Trophoblast cell (in vitro differentiated cells and primary cell): Measurements from ENCODE around the gene INVS.
A peak's percentile ranks its signal among the peaks of the same experiment; 100 is the strongest.

Experiments
- DNase-seq, 2 donors: peaks; one replicate each; pipeline ENCODE4 v3.0.0-alpha.2; 2016
- H2AFZ ChIP-seq: 2 replicates; pipeline ENCODE4 v1.6.1; 2013; ENCODE audit warnings: low read length, moderate library complexity, mild to moderate bottlenecking; ENCODE audit not compliant: insufficient read depth, poor library complexity
- H2AK5ac ChIP-seq: 2 replicates; pipeline ENCODE4 v1.6.1; 2013; ENCODE audit warnings: mild to moderate bottlenecking, low read length
- H2BK120ac ChIP-seq: 2 replicates; pipeline ENCODE4 v1.6.1; 2013; ENCODE audit warnings: low read length, mild to moderate bottlenecking, moderate library complexity; ENCODE audit not compliant: insufficient read depth, poor library complexity
- H2BK12ac ChIP-seq: 2 replicates; pipeline ENCODE4 v1.6.1; 2013; ENCODE audit warnings: mild to moderate bottlenecking, low read length, moderate library complexity
- H2BK5ac ChIP-seq: 2 replicates; pipeline ENCODE4 v1.6.1; 2013; ENCODE audit warnings: low read length, low read depth, moderate library complexity, mild to moderate bottlenecking; ENCODE audit not compliant: poor library complexity
- H3K14ac ChIP-seq: 2 replicates; pipeline ENCODE4 v1.6.1; 2013; ENCODE audit warnings: mild to moderate bottlenecking, low read length
- H3K18ac ChIP-seq: 2 replicates; pipeline ENCODE4 v1.6.1; 2013; ENCODE audit warnings: mild to moderate bottlenecking, low read length
- H3K23ac ChIP-seq: 2 replicates; pipeline ENCODE4 v1.6.1; 2013; ENCODE audit warnings: low read length
- H3K27ac ChIP-seq: 2 replicates; pipeline ENCODE4 v1.5.1; 2013; ENCODE audit warnings: low read depth, mild to moderate bottlenecking, inconsistent platforms, low read length, moderate library complexity
- H3K27me3 ChIP-seq: 2 replicates; pipeline ENCODE4 v1.6.1; 2013; ENCODE audit warnings: inconsistent platforms, mild to moderate bottlenecking, low read length, moderate library complexity; ENCODE audit not compliant: insufficient read depth
- H3K36me3 ChIP-seq, 2 experiments: 1 replicate in 1 of 2; 2 replicates in 1 of 2; pipeline ENCODE4 v1.6.1; 2013; ENCODE audit warnings: low read length in 2 of 2, mild to moderate bottlenecking in 2 of 2, moderate library complexity in 1 of 2; ENCODE audit not compliant: insufficient read depth in 2 of 2, control insufficient read depth in 1 of 2
- H3K4ac ChIP-seq: 2 replicates; pipeline ENCODE4 v1.6.1; 2013; ENCODE audit warnings: low read depth, mild to moderate bottlenecking, low read length, moderate library complexity
- H3K4me1 ChIP-seq, 2 experiments: 1 replicate in 1 of 2; 2 replicates in 1 of 2; pipeline ENCODE4 v1.6.1; 2013; ENCODE audit warnings: low read length in 2 of 2, mild to moderate bottlenecking in 2 of 2, moderate library complexity in 1 of 2; ENCODE audit not compliant: insufficient read depth in 2 of 2, control insufficient read depth in 1 of 2
- H3K4me2 ChIP-seq: 2 replicates; pipeline ENCODE4 v1.6.1; 2013; ENCODE audit warnings: inconsistent platforms, mild to moderate bottlenecking, low read length, moderate library complexity
- H3K4me3 ChIP-seq: 2 replicates; pipeline ENCODE4 v1.5.1; 2013; ENCODE audit warnings: mild to moderate bottlenecking, low read depth, low read length, inconsistent platforms
- H3K79me1 ChIP-seq: one replicate; pipeline ENCODE4 v1.6.1; 2013; ENCODE audit warnings: low read length
- H3K79me2 ChIP-seq: 2 replicates; pipeline ENCODE4 v1.6.1; 2013; ENCODE audit warnings: low read length, mild to moderate bottlenecking; ENCODE audit not compliant: control insufficient read depth, insufficient read depth, poor library complexity
- H3K9ac ChIP-seq: 2 replicates; pipeline ENCODE4 v1.6.1; 2013; ENCODE audit warnings: mild to moderate bottlenecking, low read length
- H3K9me3 ChIP-seq: 2 replicates; pipeline ENCODE4 v1.6.1; 2013; ENCODE audit warnings: low read depth, mild to moderate bottlenecking, control low read depth, inconsistent platforms, low read length; ENCODE audit not compliant: insufficient read depth
- H4K12ac ChIP-seq: 2 replicates; pipeline ENCODE4 v1.6.1; 2013; ENCODE audit warnings: low read depth, mild to moderate bottlenecking, low read length, moderate library complexity
- H4K8ac ChIP-seq: 2 replicates; pipeline ENCODE4 v1.6.1; 2013; ENCODE audit warnings: low read depth, mild to moderate bottlenecking, low read length, moderate library complexity
- H4K91ac ChIP-seq: one replicate; pipeline ENCODE4 v1.6.1; 2013; ENCODE audit warnings: low read depth, mild to moderate bottlenecking, low read length, moderate library complexity
- WGBS: extraction: QIAGEN DNeasy Blood & Tissue Kit; methylation state at CpG from one replicate; pipeline ENCODE4 v1.1.7; 2013; ENCODE audit warnings: missing lambda C conversion rate; ENCODE audit not compliant: insufficient read length, insufficient coverage; ENCODE audit errors: extremely low coverage; 5-methylcytosine and 5-hydroxymethylcytosine counted together

Gene INVS

DNA sequence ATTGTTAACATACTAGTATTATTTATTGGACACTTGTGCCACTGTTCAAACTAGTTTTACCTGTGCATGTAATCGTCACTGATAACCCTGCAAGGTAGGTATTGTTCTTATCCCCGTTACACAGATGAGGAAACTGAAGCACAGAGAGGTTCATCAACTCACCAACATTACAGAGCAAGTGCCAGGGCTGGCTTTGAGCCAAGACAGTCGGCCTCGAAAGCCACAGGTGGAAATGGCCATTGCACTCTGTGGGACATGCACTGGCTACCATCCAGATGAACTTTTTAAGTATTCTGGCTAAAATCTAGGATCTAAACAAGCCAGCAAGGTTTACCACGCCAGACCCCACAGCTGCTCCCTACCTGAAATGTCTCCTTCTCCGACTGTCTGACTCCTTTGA is 195.8 kb downstream of the INVS start:
- H3K9ac ChIP-seq: no peak overlapping the region
- no peak overlapping the region for H3K14ac ChIP-seq
- no peak overlapping the region for H3K4me3 ChIP-seq
- no peaks in the 10 kb centered on the region for H3K9me3 ChIP-seq
- no peaks in the 10 kb centered on the region for H3K79me2 ChIP-seq
- H3K18ac ChIP-seq: no peak overlapping the region
- no peak overlapping the region for H3K27ac ChIP-seq
- no peak overlapping the region for H3K4ac ChIP-seq
- no peak overlapping the region for H4K12ac ChIP-seq
- H3K23ac ChIP-seq: no peak overlapping the region
- WGBS: no CpG with 5 or more reads among the region's 6 CpGs
- H3K36me3 ChIP-seq: peaks cover 16 to 40% of the 10 kb centered on the region in 2 experiments
- no peak for DNase-seq
- no peak overlapping the region for H4K91ac ChIP-seq
- H3K4me2 ChIP-seq: no peak overlapping the region
- no peaks in the 10 kb centered on the region for H3K27me3 ChIP-seq
- no peak overlapping the region for H2BK12ac ChIP-seq
- H2AK5ac ChIP-seq: no peak overlapping the region
- H2BK5ac ChIP-seq: no peak overlapping the region
- H2AFZ ChIP-seq: no peak overlapping the region
- H3K4me1 ChIP-seq: no peaks in the 10 kb centered on the region
- H4K8ac ChIP-seq: no peak overlapping the region
- no peak overlapping the region for H2BK120ac ChIP-seq
- H3K79me1 ChIP-seq: no peaks in the 10 kb centered on the region

- H2AK5ac ChIP-seq: no peak overlapping the region
- H3K4ac ChIP-seq: no peak overlapping the region
- WGBS: no CpG with 5 or more reads among the region's 2 CpGs
- no peaks in the 10 kb centered on the region for H3K9me3 ChIP-seq
- peak overlapping the region; percentile 71 for H3K23ac ChIP-seq
- H4K12ac ChIP-seq: no peak overlapping the region
- H3K27me3 ChIP-seq: no peaks in the 10 kb centered on the region
- no peaks in the 10 kb centered on the region for H3K4me1 ChIP-seq
- no peak overlapping the region for H3K18ac ChIP-seq
- no peak for DNase-seq
- no peak overlapping the region for H2BK12ac ChIP-seq
- H3K36me3 ChIP-seq: peaks cover 16 to 40% of the 10 kb centered on the region in 2 experiments
- H3K4me2 ChIP-seq: no peak overlapping the region
- no peak overlapping the region for H2AFZ ChIP-seq
- no peak overlapping the region for H3K27ac ChIP-seq
- no peak overlapping the region for H3K4me3 ChIP-seq
- H3K79me1 ChIP-seq: no peaks in the 10 kb centered on the region
- H3K14ac ChIP-seq: no peak overlapping the region
- no peak overlapping the region for H4K91ac ChIP-seq
- no peak overlapping the region for H2BK5ac ChIP-seq
- H2BK120ac ChIP-seq: no peak overlapping the region
- H3K79me2 ChIP-seq: no peaks in the 10 kb centered on the region
- no peak overlapping the region for H4K8ac ChIP-seq
- no peak overlapping the region for H3K9ac ChIP-seq
Observed at GRCh38 chr9:100295240-100295639, 196.2 kb downstream of the INVS start.

DNA sequence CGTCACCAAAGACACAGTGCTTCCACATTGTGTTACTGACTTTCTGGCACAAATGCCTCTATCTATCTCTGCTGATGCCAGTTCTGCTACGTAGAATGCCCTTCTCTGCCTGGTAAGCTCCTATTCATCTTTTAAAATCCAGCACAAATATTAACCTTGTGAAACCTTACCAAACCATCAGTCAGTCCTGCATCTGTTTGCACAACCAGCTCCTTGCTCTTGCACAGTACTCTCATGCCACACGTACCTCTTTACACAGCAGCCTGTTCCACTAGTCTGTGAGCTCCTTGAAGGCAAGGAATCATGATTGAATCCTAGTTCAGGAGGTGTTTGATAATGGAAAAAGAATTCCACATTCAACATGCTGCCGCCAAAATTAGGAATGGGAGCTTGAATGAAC is 197.4 kb downstream of the INVS start:
- H3K27ac ChIP-seq: no peak overlapping the region

DNA sequence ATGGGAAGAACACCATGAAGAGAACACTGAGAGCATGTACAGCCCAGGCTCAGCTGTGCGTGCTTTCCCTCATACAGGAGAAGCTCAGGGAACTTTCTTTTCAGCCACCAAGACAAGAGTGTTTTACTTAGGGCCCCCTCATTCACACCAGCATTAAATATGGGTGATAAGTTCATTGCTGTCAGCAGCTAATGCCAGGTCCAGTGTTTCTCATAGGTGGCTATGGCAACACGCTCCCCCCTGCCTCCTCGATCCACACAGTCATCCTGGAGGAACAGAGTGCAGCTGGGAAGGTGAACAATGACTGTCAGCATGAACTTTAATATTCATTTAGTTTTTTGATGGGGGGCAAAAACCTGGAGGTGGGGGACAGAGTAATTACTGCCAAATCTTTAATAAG is 199.3 kb downstream of the INVS start:
- H3K9me3 ChIP-seq: no peaks in the 10 kb centered on the region
- H3K9ac ChIP-seq: no peak overlapping the region
- peaks cover 10 to 46% of the 10 kb centered on the region in 2 experiments for H3K36me3 ChIP-seq
- WGBS: no CpG with 5 or more reads among the region's 3 CpGs
- H3K27me3 ChIP-seq: no peaks in the 10 kb centered on the region
- no peak overlapping the region for H3K27ac ChIP-seq
- no peak overlapping the region for H2BK120ac ChIP-seq
- H3K4me3 ChIP-seq: no peak overlapping the region
- no peak overlapping the region for H2BK12ac ChIP-seq
- no peak overlapping the region for H3K23ac ChIP-seq
- no peak overlapping the region for H4K12ac ChIP-seq
- no peak overlapping the region for H4K8ac ChIP-seq
- no peak overlapping the region for H2AFZ ChIP-seq
- no peaks in the 10 kb centered on the region for H3K4me1 ChIP-seq
- H4K91ac ChIP-seq: no peak overlapping the region
- H3K4ac ChIP-seq: no peak overlapping the region
- H3K79me1 ChIP-seq: no peaks in the 10 kb centered on the region
- H3K18ac ChIP-seq: no peak overlapping the region
- no peak overlapping the region for H3K14ac ChIP-seq
- no peak overlapping the region for H2AK5ac ChIP-seq
- no peak for DNase-seq
- no peak overlapping the region for H2BK5ac ChIP-seq
- H3K4me2 ChIP-seq: no peak overlapping the region
- H3K79me2 ChIP-seq: no peaks in the 10 kb centered on the region

More for the DNA sequence above, 197.4 kb downstream of the INVS start:
- Histone ChIP-seq H2BK12ac (no peak overlapping the region), H3K36me3 (peaks cover 18 to 48% of the 10 kb centered on the region in 2 experiments), H2AK5ac (no peak overlapping the region), H3K18ac (no peak overlapping the region), H2AFZ (no peak overlapping the region), H4K8ac (no peak overlapping the region), H3K27me3 (no peaks in the 10 kb centered on the region), H4K12ac (no peak overlapping the region), H3K9me3 (no peaks in the 10 kb centered on the region), H3K4ac (no peak overlapping the region), H3K4me2 (no peak overlapping the region), H4K91ac (no peak overlapping the region), H3K79me1 (no peaks in the 10 kb centered on the region), H3K9ac (no peak overlapping the region), H3K4me3 (no peak overlapping the region), H3K23ac (no peak overlapping the region), H3K14ac (no peak overlapping the region), H3K79me2 (no peaks in the 10 kb centered on the region), H2BK120ac (no peak overlapping the region), H2BK5ac (no peak overlapping the region), H3K4me1 (no peaks in the 10 kb centered on the region)
- no CpG with 5 or more reads among the region's 4 CpGs for WGBS
- DNase-seq: no peak
